ENCODE measurements around the gene GNG3.

The GNG3 gene

GRCh38 chr11:62752177-62752785, 44.8 kb downstream of the GNG3 start:
- H3K4me3 ChIP-seq (ENCODE audit: low read length) = no peak overlapping the region
- DNase-seq (ENCODE audit: low read depth, low spot score) = no peak

GRCh38 chr11:62752994-62753735, 45.7 kb downstream of the GNG3 start:
- H3K4me3 ChIP-seq (ENCODE audit: low read length) = peak overlapping the region; percentile 88

GRCh38 chr11:62753736-62754603, 46.5 kb downstream of the GNG3 start, which contains the start of gene ZBTB3:
Gene ZBTB3, minus strand, starts transcription at chr11:62754160. Its CDS starts 496 bp downstream, at chr11:62753664.
- peak; percentile 100 for DNase-seq (ENCODE audit: low read depth, low spot score)

More at GRCh38 chr11:62752994-62753735, 45.7 kb downstream of the GNG3 start:
- no peak for DNase-seq (ENCODE audit: low read depth, low spot score)

GRCh38 chr11:62755086-62755615, 47.7 kb downstream of the GNG3 start:
- no peak overlapping the region for H3K4me3 ChIP-seq (ENCODE audit: low read length)
- DNase-seq (ENCODE audit: low read depth, low spot score) = no peak

More at GRCh38 chr11:62753736-62754603, 46.5 kb downstream of the GNG3 start, which contains the start of gene ZBTB3:
- H3K4me3 ChIP-seq (ENCODE audit: low read length) = peak within 1 kb of the TSS; percentile 88

- DNase-seq (ENCODE audit: low read depth, low spot score) = no peak
- H3K4me3 ChIP-seq (ENCODE audit: low read length) = no peak overlapping the region
These were observed 50.6 kb downstream of the GNG3 start for GRCh38 chr11:62757846-62758788.

All from Jurkat, Clone E6-1 (cell line).